Keratinocyte (primary cell): ENCODE measurements around the gene ABCB9.

Experiments
- CTCF ChIP-seq, 3 experiments: IDR thresholded peaks in 1 of 3; conservative IDR thresholded peaks in 1 of 3; optimal IDR thresholded peaks in 1 of 3; 2 replicates in 2 of 3; 3 replicates in 1 of 3; pipeline versions ENCODE3 to v1.5.1; 2011; ENCODE audit warnings: low read length in 3 of 3, mild to moderate bottlenecking in 3 of 3, moderate library complexity in 2 of 3, control low read depth in 1 of 3, inconsistent platforms in 1 of 3; ENCODE audit not compliant: insufficient read depth in 2 of 3; ENCODE audit errors: extremely low read depth in 1 of 3
- EZH2 ChIP-seq: IDR thresholded peaks from one replicate; pipeline ENCODE4 v1.6.1; 2012; ENCODE audit warnings: inconsistent platforms, mild to moderate bottlenecking, low read length, moderate library complexity

- TF ChIP-seq CTCF (optimal IDR thresholded peaks at IDR 0.05 in 1 of 3, IDR thresholded peaks at IDR 0.05 in 1 of 3, conservative IDR thresholded peaks at IDR 0.05 in 1 of 3; ENCODE audit: extremely low read depth in 1 of 3, insufficient read depth in 2 of 3, low read length in 3 of 3) (no peak), EZH2 (no peak)
These were observed 76.3 kb downstream of the ABCB9 start for GRCh38 chr12:122889761-122890520.
